Psoas muscle (tissue), 8 donors: ENCODE data around the gene CGREF1. TPM values are rescaled to one million over a fixed set of nuclear protein-coding genes. Genes with fewer than 3 reads are reported as not detected.
A peak's percentile ranks its signal among the peaks of the same experiment; 100 is the strongest.

Source experiments
- ATAC-seq, 4 donors: fragments of 200-7000 bp; cut with Tn5 transposase; one replicate each; pipeline ENCODE4 v1.9.1; 2020; ENCODE audit warnings: moderate library complexity in 3 of 4, mild to moderate bottlenecking in 2 of 4
- DNase-seq, 2 donors: peaks; one replicate each; pipeline ENCODE4 v3.0.0-alpha.2; 2020
- H3K27ac ChIP-seq: fragments of 200-600 bp; one replicate; pipeline ENCODE4 v1.8.0; 2022
- H3K27me3 ChIP-seq, 3 donors: fragments of 200-600 bp in 1 of 3; one replicate each; pipeline versions ENCODE4 v1.6.1 to v1.8.0; 2013 to 2022; ENCODE audit warnings: low read length in 2 of 3, mild to moderate bottlenecking in 2 of 3, moderate library complexity in 1 of 3; ENCODE audit not compliant: insufficient read depth in 3 of 3
- H3K36me3 ChIP-seq, 2 donors: fragments of 200-600 bp in 1 of 2; one replicate each; pipeline versions ENCODE4 v1.6.1 to v1.8.0; 2013 to 2022; ENCODE audit warnings: low read depth in 1 of 2, mild to moderate bottlenecking in 1 of 2, moderate library complexity in 1 of 2; ENCODE audit not compliant: insufficient read depth in 1 of 2
- H3K4me1 ChIP-seq: fragments of 200-600 bp; one replicate; pipeline ENCODE4 v1.8.0; 2022
- H3K4me3 ChIP-seq: fragments of 200-600 bp; one replicate; pipeline ENCODE4 v1.8.0; 2022; ENCODE audit warnings: mild to moderate bottlenecking
- H3K9me3 ChIP-seq: fragments of 200-600 bp; one replicate; pipeline ENCODE4 v1.8.0; 2022
- CTCF ChIP-seq: fragments of 200-600 bp; IDR thresholded peaks from one replicate; pipeline ENCODE4 v1.8.0; 2022; ENCODE audit warnings: antibody characterized with exemption
- WGBS, 3 donors: extraction: QIAGEN DNeasy Blood & Tissue Kit; methylation state at CpG; one replicate each; pipeline versions ENCODE4 v1.1.6 to v1.1.7; 2013; 5-methylcytosine and 5-hydroxymethylcytosine counted together
- intact Hi-C, 2 donors: fragments of 100-400 bp; cut with DNase I; formaldehyde crosslinking; loops; one replicate each; pipeline versions ENCODE4 v1.11.0 to v1.14.2; 2022
- polyA plus RNA-seq, 3 donors: library from polyadenylated mRNA; stranded (reverse); fragments of 200-250 nt; gene quantifications; one replicate each; pipeline ENCODE4 v1.2.3, GENCODE V29; 2013
- total RNA-seq, 4 donors: library from RNA; stranded (reverse); fragmentation: NEBNext Ultra II Directional in 2 of 4; extraction: Animal tissue kit (Norgen Biotek cat#: 25700) in 2 of 4; gene quantifications; one replicate each; pipeline versions ENCODE4 v1.2.1 to v1.2.4, GENCODE V29; 2021 to 2023
- donor health status: healthy with polysubstance abuse.
- donor health status: DM: no; HTN: no; CAD: no; lungs with moderate emphysema.
- donor health status: Bipolar disorder and iron deficiency.
- donor health status: healthy.
- donor health status: DM: yes; HTN: yes; CAD: no.
- donor health status: DM: no; HTN: no; CAD: no.
- donor health status: DM: no; HTN: no; CAD: no.
- donor health status: DM: yes; HTN: yes; CAD: no.

The CGREF1 gene
- total and polyA plus RNA-seq, 7 donors, result 2.8 to 15.8 (median 6.6) TPM

- WGBS, 3 donors, result 86 to 90% (median 88%) methylated on average over 8 of the region's 8 CpGs
- no peak for DNase-seq
- no peaks in the 10 kb centered on the region for H3K4me1 ChIP-seq
- H3K9me3 ChIP-seq, result no peaks in the 10 kb centered on the region
- no peaks in the 10 kb centered on the region for H3K27me3 ChIP-seq
- no peaks in the 10 kb centered on the region for H3K36me3 ChIP-seq
- intact Hi-C loops, result no loop called here
- no peak for ATAC-seq
- no peak overlapping the region for H3K27ac ChIP-seq
- no peak overlapping the region for H3K4me3 ChIP-seq
- no peak for TF ChIP-seq CTCF
These were observed 33.3 kb upstream of the CGREF1 start for GRCh38 chr2:27152102-27152795.

GRCh38 chr2:27150639-27151230, 31.8 kb upstream of the CGREF1 start:
- intact Hi-C loops, result no loop called here

GRCh38 chr2:27149570-27150405, 30.9 kb upstream of the CGREF1 start:
- Histone ChIP-seq H3K4me1 (no peaks in the 10 kb centered on the region), H3K4me3 (no peak overlapping the region), H3K27me3 (no peaks in the 10 kb centered on the region), H3K9me3 (no peaks in the 10 kb centered on the region), H3K27ac (no peak overlapping the region), H3K36me3 (no peaks in the 10 kb centered on the region)
- no peak for TF ChIP-seq CTCF
- DNase-seq, result no peak
- WGBS, 3 donors, result 85 to 87% (median 86%) methylated on average over 29 of the region's 29 CpGs
- intact Hi-C loops, result no loop called here
- peak in 1 of 4 donors; percentile 9 for ATAC-seq

More at GRCh38 chr2:27150639-27151230, 31.8 kb upstream of the CGREF1 start:
- Histone ChIP-seq H3K4me3 (no peak overlapping the region), H3K36me3 (no peaks in the 10 kb centered on the region), H3K27me3 (no peaks in the 10 kb centered on the region), H3K9me3 (no peaks in the 10 kb centered on the region), H3K27ac (no peak overlapping the region), H3K4me1 (no peaks in the 10 kb centered on the region)
- TF ChIP-seq CTCF, result no peak
- peak in 2 of 4 donors; percentile 14 to 43 for ATAC-seq
- WGBS, 3 donors, result 55 to 74% (median 67%) methylated on average over 8 of the region's 8 CpGs
- no peak for DNase-seq

- no peak for TF ChIP-seq CTCF
- no peaks in the 10 kb centered on the region for H3K27me3 ChIP-seq
- no peaks in the 10 kb centered on the region for H3K4me1 ChIP-seq
- WGBS, 3 donors, result 32 to 34% (median 34%) methylated on average over 12 of the region's 12 CpGs
- H3K36me3 ChIP-seq, result no peaks in the 10 kb centered on the region
- DNase-seq (no peak), ATAC-seq (peak in 3 of 4 donors; percentile 39 to 79 (median 72))
- intact Hi-C loops, result no loop called here
- no peak within 1 kb of the TSS for H3K4me3 ChIP-seq
- H3K9me3 ChIP-seq, result no peaks in the 10 kb centered on the region
- H3K27ac ChIP-seq, result no peak within 1 kb of the TSS
These were observed 30.0 kb upstream of the CGREF1 start, which contains the start of gene TCF23 for GRCh38 chr2:27148801-27149439. Gene TCF23, plus strand, starts transcription at chr2:27149004. Its CDS starts 130 bp downstream, at chr2:27149134.
